A549 (cell line): ENCODE measurements around the gene ARL6IP5.

Source experiments
- CTCF ChIP-seq: fragments of >200 bp; sonication (Bioruptor Twin); formaldehyde crosslinking; IDR thresholded peaks from 3 replicates; pipeline ENCODE4 v1.5.1; 2016
- MYC ChIP-seq: IDR thresholded peaks from 2 replicates; pipeline ENCODE4 v1.6.1; 2012; ENCODE audit warnings: mild to moderate bottlenecking, inconsistent platforms, low read length, improper control_type of control experiment, borderline replicate concordance
- RFX5 ChIP-seq: fragments of 450-650 bp; IDR thresholded peaks from 2 replicates; pipeline ENCODE4 v1.7.1; 2014; ENCODE audit warnings: antibody characterized with exemption, mild to moderate bottlenecking, moderate library complexity
- TF ChIP-seq, protein P1 (sequence below): fragments of 200-600 bp; sonication (generic); IDR thresholded peaks from 2 replicates; pipeline ENCODE4 v1.6.1; 2016; ENCODE audit warnings: antibody characterized with exemption, mild to moderate bottlenecking, moderate library complexity

DNA sequence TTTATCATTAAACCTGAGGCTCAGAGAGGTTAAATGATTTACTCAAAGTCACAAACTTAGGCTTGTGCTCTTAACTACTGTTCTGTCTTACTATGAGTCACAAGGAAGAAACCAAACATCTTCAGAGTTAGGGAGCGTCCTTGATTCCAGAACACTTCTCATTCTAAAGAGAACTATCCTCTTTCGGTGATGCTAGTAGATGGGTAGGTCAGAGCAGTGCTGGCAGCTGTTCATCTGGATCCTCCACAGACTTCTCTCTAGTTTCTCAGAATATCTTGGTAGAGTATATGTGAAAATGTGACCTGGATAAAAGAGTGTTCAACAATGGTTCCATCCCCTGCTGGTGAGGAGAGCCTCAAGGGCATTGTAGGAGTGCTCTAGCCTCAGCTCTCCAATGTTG lies 3.3 kb downstream of the ARL6IP5 start:
- TF ChIP-seq, protein P1, sequence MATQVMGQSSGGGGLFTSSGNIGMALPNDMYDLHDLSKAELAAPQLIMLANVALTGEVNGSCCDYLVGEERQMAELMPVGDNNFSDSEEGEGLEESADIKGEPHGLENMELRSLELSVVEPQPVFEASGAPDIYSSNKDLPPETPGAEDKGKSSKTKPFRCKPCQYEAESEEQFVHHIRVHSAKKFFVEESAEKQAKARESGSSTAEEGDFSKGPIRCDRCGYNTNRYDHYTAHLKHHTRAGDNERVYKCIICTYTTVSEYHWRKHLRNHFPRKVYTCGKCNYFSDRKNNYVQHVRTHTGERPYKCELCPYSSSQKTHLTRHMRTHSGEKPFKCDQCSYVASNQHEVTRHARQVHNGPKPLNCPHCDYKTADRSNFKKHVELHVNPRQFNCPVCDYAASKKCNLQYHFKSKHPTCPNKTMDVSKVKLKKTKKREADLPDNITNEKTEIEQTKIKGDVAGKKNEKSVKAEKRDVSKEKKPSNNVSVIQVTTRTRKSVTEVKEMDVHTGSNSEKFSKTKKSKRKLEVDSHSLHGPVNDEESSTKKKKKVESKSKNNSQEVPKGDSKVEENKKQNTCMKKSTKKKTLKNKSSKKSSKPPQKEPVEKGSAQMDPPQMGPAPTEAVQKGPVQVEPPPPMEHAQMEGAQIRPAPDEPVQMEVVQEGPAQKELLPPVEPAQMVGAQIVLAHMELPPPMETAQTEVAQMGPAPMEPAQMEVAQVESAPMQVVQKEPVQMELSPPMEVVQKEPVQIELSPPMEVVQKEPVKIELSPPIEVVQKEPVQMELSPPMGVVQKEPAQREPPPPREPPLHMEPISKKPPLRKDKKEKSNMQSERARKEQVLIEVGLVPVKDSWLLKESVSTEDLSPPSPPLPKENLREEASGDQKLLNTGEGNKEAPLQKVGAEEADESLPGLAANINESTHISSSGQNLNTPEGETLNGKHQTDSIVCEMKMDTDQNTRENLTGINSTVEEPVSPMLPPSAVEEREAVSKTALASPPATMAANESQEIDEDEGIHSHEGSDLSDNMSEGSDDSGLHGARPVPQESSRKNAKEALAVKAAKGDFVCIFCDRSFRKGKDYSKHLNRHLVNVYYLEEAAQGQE, result no peak
- TF ChIP-seq CTCF (no peak), MYC (no peak), RFX5 (no peak)
